Mesothelial cell of epicardium (in vitro differentiated cells): ENCODE measurements around the gene SDR39U1. TPM values are rescaled to one million over a fixed set of nuclear protein-coding genes. Genes with fewer than 3 reads are reported as not detected.

Experiments
- DNase-seq, 2 experiments: peaks; one replicate each; pipeline ENCODE4 v3.0.0; 2021; ENCODE audit warnings: low spot score in 2 of 2; ENCODE audit not compliant: unreplicated experiment in 2 of 2
- H3K27ac Mint-ChIP-seq: 2 replicates; pipeline ENCODE4 v1.8.0; 2021; ENCODE audit warnings: mixed read lengths
- H3K27me3 Mint-ChIP-seq: 2 replicates; pipeline ENCODE4 v1.8.0; 2021; ENCODE audit warnings: low read depth, mixed read lengths
- H3K36me3 Mint-ChIP-seq: 2 replicates; pipeline ENCODE4 v1.8.0; 2021; ENCODE audit warnings: mixed read lengths
- H3K4me1 Mint-ChIP-seq: 2 replicates; pipeline ENCODE4 v1.8.0; 2021; ENCODE audit warnings: mixed read lengths
- H3K4me3 Mint-ChIP-seq: 2 replicates; pipeline ENCODE4 v1.8.0; 2021; ENCODE audit warnings: mild to moderate bottlenecking, moderate library complexity, mixed read lengths
- H3K9me3 Mint-ChIP-seq: 2 replicates; pipeline ENCODE4 v1.8.0; 2021; ENCODE audit warnings: mixed read lengths
- total RNA-seq: library from RNA; stranded (reverse); gene quantifications from 3 replicates; pipeline ENCODE4 v1.2.1, GENCODE V29; 2021
- TF ChIP-seq, protein P1 (sequence below): fragments of 200-600 bp; sonication (generic); IDR thresholded peaks from one replicate; pipeline ENCODE4 v1.5.0; 2021; ENCODE audit warnings: antibody characterized with exemption; ENCODE audit not compliant: unreplicated experiment

Gene SDR39U1
- total RNA-seq, 1 donor from 2014 or later = 69.3 TPM

DNA sequence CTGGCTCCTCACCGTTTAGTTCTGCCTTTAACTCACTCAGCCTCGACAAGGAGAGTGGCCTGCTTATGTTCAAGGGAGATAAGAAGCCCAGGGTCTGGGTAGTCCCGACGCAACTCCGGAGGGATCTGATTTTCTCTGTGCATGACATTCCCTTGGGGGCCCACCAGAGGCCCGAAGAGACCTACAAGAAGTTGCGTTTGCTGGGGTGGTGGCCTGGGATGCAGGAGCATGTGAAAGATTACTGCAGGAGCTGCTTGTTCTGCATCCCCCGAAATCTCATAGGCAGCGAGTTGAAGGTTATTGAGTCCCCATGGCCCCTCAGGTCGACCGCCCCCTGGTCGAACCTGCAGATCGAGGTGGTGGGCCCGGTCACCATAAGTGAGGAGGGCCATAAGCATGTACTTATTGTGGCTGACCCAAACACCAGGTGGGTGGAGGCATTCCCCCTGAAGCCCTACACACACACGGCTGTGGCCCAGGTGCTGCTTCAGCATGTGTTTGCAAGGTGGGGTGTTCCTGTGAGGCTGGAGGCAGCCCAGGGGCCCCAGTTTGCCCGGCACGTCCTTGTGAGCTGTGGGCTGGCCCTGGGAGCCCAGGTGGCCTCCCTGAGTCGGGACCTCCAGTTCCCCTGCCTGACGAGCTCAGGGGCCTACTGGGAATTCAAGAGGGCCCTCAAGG lies 26.2 kb downstream of the SDR39U1 start:
- TF ChIP-seq, protein P1, sequence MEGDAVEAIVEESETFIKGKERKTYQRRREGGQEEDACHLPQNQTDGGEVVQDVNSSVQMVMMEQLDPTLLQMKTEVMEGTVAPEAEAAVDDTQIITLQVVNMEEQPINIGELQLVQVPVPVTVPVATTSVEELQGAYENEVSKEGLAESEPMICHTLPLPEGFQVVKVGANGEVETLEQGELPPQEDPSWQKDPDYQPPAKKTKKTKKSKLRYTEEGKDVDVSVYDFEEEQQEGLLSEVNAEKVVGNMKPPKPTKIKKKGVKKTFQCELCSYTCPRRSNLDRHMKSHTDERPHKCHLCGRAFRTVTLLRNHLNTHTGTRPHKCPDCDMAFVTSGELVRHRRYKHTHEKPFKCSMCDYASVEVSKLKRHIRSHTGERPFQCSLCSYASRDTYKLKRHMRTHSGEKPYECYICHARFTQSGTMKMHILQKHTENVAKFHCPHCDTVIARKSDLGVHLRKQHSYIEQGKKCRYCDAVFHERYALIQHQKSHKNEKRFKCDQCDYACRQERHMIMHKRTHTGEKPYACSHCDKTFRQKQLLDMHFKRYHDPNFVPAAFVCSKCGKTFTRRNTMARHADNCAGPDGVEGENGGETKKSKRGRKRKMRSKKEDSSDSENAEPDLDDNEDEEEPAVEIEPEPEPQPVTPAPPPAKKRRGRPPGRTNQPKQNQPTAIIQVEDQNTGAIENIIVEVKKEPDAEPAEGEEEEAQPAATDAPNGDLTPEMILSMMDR = no peak
- no peaks in the 10 kb centered on the region for H3K27me3 Mint-ChIP-seq
- H3K27ac Mint-ChIP-seq = peak overlapping the region; percentile 79
- no peak for DNase-seq
- H3K36me3 Mint-ChIP-seq = peaks cover 29% of the 10 kb centered on the region
- no peaks in the 10 kb centered on the region for H3K9me3 Mint-ChIP-seq
- no peak overlapping the region for H3K4me3 Mint-ChIP-seq
- peaks cover 9% of the 10 kb centered on the region for H3K4me1 Mint-ChIP-seq

DNA sequence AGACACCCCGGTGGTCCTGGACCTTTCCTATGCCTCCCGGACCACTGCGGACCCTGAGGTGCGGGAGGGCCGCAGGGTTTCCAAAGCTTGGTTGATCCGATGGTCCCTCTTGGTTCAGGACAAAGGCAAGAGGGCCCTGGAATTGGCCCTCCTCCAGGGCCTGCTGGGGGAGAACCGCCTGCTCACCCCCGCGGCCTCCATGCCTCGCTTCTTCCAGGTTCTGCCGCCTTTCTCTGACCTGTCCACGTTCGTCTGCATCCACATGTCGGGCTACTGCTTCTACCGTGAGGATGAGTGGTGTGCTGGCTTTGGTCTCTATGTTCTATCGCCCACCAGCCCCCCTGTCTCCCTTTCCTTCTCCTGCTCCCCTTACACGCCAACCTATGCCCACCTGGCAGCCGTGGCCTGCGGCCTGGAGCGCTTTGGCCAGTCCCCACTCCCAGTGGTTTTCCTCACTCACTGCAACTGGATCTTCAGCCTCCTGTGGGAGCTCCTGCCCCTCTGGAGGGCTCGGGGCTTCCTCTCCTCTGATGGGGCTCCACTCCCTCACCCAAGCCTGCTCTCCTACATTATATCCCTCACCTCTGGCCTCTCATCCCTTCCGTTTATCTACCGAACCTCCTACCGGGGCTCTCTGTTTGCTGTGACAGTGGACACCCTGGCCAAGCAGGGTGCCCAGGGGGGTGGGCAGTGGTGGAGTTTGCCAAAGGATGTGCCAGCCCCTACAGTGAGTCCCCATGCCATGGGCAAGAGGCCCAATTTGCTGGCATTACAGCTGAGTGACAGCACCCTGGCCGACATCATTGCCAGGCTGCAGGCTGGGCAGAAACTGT lies 26.9 kb downstream of the SDR39U1 start:
- H3K4me1 Mint-ChIP-seq = peaks cover 9% of the 10 kb centered on the region
- H3K27ac Mint-ChIP-seq = no peak overlapping the region
- no peaks in the 10 kb centered on the region for H3K27me3 Mint-ChIP-seq
- H3K4me3 Mint-ChIP-seq = no peak overlapping the region
- no peak for DNase-seq
- no peaks in the 10 kb centered on the region for H3K9me3 Mint-ChIP-seq
- peaks cover 33% of the 10 kb centered on the region for H3K36me3 Mint-ChIP-seq
- TF ChIP-seq, protein P1 = no peak

DNA sequence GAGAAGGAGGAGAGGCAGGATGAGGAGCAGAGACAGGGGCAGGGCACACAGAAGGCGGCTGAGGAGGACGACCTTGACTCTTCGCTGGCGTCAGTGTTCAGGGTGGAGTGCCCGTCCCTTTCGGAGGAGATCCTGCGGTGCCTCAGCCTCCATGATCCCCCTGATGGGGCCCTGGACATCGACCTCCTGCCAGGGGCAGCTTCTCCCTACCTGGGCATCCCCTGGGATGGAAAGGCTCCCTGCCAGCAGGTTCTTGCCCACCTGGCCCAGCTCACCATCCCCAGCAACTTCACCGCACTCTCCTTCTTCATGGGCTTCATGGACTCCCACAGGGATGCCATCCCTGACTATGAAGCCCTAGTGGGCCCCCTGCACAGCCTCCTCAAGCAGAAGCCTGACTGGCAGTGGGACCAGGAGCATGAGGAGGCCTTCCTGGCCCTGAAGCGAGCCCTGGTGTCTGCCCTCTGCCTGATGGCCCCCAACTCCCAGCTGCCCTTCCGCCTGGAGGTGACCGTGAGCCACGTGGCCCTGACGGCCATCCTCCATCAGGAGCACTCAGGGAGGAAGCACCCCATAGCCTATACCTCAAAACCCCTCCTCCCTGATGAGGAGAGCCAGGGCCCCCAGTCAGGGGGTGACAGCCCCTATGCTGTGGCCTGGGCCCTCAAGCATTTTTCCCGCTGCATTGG lies 27.7 kb downstream of the SDR39U1 start:
- TF ChIP-seq, protein P1 = no peak
- Mint-ChIP-seq H3K4me1 (peaks cover 9% of the 10 kb centered on the region), H3K27me3 (no peaks in the 10 kb centered on the region), H3K9me3 (no peaks in the 10 kb centered on the region), H3K4me3 (no peak overlapping the region), H3K36me3 (peaks cover 34% of the 10 kb centered on the region), H3K27ac (no peak overlapping the region)
- DNase-seq = no peak

DNA sequence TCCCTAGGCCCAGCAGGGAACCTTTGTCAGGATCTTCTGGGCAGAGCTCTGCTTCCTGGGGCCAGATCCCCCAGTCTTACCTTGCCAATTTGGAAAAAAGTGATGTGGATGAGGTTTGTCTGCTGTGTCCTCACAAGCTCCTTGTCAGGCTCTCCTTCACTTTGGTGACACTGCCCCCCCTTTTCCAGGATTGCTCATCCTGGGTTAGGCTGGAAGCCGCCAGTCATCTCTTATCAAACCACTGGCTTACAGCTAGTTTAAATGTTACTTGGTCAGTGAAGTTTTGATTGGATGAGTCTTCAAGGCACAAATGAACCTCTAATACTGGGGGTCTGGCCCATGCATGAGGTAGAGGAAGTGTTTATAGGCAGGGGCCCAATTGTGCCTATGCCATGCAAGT lies 28.5 kb downstream of the SDR39U1 start:
- peaks cover 6% of the 10 kb centered on the region for H3K4me1 Mint-ChIP-seq
- TF ChIP-seq, protein P1 = no peak
- no peak for DNase-seq
- no peaks in the 10 kb centered on the region for H3K9me3 Mint-ChIP-seq
- no peaks in the 10 kb centered on the region for H3K27me3 Mint-ChIP-seq
- H3K4me3 Mint-ChIP-seq = no peak overlapping the region
- no peak overlapping the region for H3K27ac Mint-ChIP-seq
- H3K36me3 Mint-ChIP-seq = peaks cover 34% of the 10 kb centered on the region

DNA sequence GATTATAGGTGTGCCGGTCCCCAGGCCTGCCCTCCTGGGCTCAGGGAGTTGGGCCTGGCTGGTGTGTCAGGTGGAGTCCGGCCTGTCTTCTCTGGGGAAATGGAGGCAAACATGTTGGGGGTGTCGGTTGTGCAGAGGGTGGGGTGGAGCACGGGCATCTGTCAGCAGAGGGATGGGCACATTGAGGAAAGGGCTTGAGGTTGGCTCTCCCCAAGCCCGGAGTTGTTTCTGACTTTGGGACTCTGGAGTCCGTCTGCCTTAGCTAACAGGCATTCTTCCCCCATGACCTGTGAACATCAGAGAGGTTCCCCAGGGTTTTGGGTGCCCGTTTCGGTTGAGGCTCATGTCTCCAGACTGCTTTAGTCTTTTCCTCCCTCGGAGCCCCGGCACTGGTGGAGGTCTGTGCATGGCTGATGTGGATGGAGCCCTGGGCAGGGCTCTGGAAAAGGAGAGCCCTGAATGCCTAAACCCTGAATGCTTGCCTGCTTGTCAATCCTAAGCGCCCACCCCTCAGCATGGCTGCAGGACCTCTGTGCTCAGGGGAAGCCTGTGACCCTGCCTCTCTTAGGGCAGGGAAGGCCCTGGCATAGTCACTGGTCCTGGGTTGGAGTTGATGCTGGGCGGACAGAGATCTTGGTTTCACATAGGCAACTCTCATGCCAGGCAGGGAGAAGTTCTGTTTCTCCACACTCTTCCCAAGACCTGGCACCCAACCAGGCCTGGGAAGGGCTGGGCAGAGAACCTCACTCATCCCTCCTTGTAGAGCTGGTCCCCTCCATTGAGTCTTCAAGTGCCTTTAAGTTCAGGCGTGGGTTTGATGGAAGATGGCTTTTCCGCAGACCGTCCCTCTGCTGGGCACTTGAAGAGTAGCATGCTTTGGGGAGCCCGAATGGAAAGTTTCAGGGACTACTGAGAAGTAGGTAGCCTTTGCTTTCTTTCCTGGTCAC lies 30.9 kb downstream of the SDR39U1 start:
- peaks cover 1% of the 10 kb centered on the region for H3K4me1 Mint-ChIP-seq
- TF ChIP-seq, protein P1 = peak; percentile 73
- H3K9me3 Mint-ChIP-seq = no peaks in the 10 kb centered on the region
- H3K4me3 Mint-ChIP-seq = no peak overlapping the region
- DNase-seq = no peak
- H3K36me3 Mint-ChIP-seq = peaks cover 36% of the 10 kb centered on the region
- H3K27ac Mint-ChIP-seq = no peak overlapping the region
- no peaks in the 10 kb centered on the region for H3K27me3 Mint-ChIP-seq
